Measurements from ENCODE around the gene FOXO3. TPM values are rescaled to one million over a fixed set of nuclear protein-coding genes. Genes with fewer than 3 reads are reported as not detected.

FOXO3 gene
- total RNA-seq, 3 donors from 2014 or later (not counting 1 experiment from before 2014, with no cell fraction given): 43.1 to 70.4 (median 51.3) TPM

DNA sequence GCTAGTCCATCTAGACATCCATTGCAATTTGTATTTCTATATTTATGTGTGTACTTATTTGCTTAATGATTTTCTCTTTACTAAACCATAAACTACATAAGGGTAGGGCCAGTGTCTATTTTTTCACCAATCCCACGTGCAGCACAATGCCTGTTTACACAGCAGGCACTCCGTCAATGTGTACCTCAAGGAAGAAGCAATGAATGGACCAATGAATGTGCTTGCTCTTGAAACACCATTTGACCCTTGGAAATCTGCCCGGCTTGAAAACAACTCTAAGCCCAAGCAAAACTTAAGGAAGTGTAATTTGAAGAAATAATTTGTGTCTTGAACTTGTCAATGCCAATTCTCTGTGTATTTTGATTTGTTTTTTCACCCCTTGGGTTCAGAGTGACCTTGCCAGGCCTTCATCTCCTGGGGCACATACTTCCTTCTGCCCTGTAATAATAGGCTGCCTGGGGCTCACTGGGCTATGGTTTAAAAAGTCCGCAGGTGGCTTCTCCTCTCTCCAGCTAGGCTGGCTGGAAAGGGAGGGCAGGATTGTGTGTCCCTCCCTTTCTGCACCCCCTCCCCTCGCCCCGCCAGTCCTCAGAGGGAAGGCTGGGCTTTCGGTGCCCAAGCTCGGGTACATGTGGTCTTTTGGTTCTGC lies 146.7 kb downstream of the FOXO3 start:
- Mint-ChIP-seq H3K4me1 (peaks cover 5 to 8% of the 10 kb centered on the region in 2 donors), H3K27ac (no peak overlapping the region), H3K36me3 (peaks cover 3% of the 10 kb centered on the region), H3K4me3 (no peak overlapping the region), H3K9me3 (peaks cover 0 to 6% of the 10 kb centered on the region in 2 donors), H3K27me3 (ENCODE audit: low read depth in 2 of 2) (no peaks in the 10 kb centered on the region)
- TF ChIP-seq, protein P1, sequence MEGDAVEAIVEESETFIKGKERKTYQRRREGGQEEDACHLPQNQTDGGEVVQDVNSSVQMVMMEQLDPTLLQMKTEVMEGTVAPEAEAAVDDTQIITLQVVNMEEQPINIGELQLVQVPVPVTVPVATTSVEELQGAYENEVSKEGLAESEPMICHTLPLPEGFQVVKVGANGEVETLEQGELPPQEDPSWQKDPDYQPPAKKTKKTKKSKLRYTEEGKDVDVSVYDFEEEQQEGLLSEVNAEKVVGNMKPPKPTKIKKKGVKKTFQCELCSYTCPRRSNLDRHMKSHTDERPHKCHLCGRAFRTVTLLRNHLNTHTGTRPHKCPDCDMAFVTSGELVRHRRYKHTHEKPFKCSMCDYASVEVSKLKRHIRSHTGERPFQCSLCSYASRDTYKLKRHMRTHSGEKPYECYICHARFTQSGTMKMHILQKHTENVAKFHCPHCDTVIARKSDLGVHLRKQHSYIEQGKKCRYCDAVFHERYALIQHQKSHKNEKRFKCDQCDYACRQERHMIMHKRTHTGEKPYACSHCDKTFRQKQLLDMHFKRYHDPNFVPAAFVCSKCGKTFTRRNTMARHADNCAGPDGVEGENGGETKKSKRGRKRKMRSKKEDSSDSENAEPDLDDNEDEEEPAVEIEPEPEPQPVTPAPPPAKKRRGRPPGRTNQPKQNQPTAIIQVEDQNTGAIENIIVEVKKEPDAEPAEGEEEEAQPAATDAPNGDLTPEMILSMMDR (IDR thresholded peaks at IDR 0.05): no peak
- Histone ChIP-seq H3K9me3 (ENCODE audit: control insufficient read depth, insufficient read depth, low read length) (no peaks in the 10 kb centered on the region), H3K4me3 (ENCODE audit: low read length) (no peak overlapping the region), H3K27ac (ENCODE audit: low read length) (no peak overlapping the region), H3K4me1 (ENCODE audit: control insufficient read depth, insufficient read depth, low read length) (no peaks in the 10 kb centered on the region), H3K27me3 (ENCODE audit: control insufficient read depth, insufficient read depth, low read length) (no peaks in the 10 kb centered on the region), H3K36me3 (ENCODE audit: control insufficient read depth, insufficient read depth, low read length) (no peaks in the 10 kb centered on the region)
- DNase-seq: no peak
- no peak for ATAC-seq
- WGBS (ENCODE audit: insufficient coverage): 94% methylated on average over 8 of the region's 8 CpGs
- intact Hi-C loops (cut with micrococcal nuclease): no loop called here

DNA sequence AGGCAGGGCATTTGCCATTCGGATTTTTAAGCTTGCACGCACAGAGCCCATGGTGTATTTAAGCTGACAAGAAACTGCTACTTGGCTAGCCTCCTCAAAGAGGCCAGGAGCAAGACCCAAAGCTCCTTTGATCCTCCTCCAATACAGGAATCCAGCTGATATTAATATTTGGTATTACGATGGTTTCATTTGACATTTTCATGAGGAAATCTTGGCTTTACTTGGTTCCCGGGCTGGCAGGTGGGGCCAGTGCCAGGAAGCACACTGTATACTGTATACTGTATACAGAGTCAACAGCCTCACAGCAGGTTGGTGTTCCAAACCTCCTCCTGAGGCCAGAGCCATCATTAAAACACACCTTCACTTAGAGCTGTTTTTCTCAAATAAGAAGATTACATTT lies 149.3 kb downstream of the FOXO3 start:
- 81% methylated on average over 4 of the region's 4 CpGs for WGBS (ENCODE audit: insufficient coverage)
- no peaks in the 10 kb centered on the region for H3K27me3 Mint-ChIP-seq (ENCODE audit: low read depth in 2 of 2)

DNA sequence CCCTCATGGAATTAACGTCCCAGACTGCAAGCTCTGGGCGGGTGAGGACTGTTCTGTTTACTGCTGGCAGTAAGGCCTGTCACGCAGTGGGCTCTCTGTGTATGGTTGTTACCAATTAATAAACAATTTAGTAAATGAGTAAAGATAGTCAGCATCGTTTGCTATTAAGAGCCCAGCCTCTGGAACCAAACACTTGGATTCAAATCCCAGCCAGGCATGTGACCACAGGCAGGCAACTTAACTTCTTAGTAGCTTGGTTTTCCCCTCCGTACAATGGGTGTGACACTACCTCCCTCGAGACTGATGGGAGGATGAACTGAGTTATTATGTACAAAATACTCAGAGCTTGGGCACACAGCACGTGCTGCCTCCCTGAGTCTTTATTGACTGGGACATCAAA lies 149.8 kb downstream of the FOXO3 start:
- WGBS (ENCODE audit: insufficient coverage): 87% methylated on average over 7 of the region's 7 CpGs
- DNase-seq (no peak), ATAC-seq (no peak)
- TF ChIP-seq, protein P1 (IDR thresholded peaks at IDR 0.05): no peak
- H3K36me3 ChIP-seq (ENCODE audit: control insufficient read depth, insufficient read depth, low read length): no peaks in the 10 kb centered on the region
- H3K27me3 ChIP-seq (ENCODE audit: control insufficient read depth, insufficient read depth, low read length): no peaks in the 10 kb centered on the region
- no peak overlapping the region for H3K4me3 ChIP-seq (ENCODE audit: low read length)
- no peak overlapping the region for H3K27ac ChIP-seq (ENCODE audit: low read length)
- Mint-ChIP-seq H3K4me3 (no peak overlapping the region), H3K9me3 (no peaks in the 10 kb centered on the region), H3K27me3 (ENCODE audit: low read depth in 2 of 2) (no peaks in the 10 kb centered on the region), H3K36me3 (no peaks in the 10 kb centered on the region), H3K4me1 (peaks cover 12 to 21% of the 10 kb centered on the region in 2 donors), H3K27ac (no peak overlapping the region)
- peaks cover 11% of the 10 kb centered on the region for H3K4me1 ChIP-seq (ENCODE audit: control insufficient read depth, insufficient read depth, low read length)
- H3K9me3 ChIP-seq (ENCODE audit: control insufficient read depth, insufficient read depth, low read length): no peaks in the 10 kb centered on the region
- intact Hi-C loops (cut with micrococcal nuclease): no loop called here

More for the DNA sequence above, 149.3 kb downstream of the FOXO3 start:
- no peaks in the 10 kb centered on the region for H3K36me3 Mint-ChIP-seq
- TF ChIP-seq, protein P1 (IDR thresholded peaks at IDR 0.05): no peak
- no peak overlapping the region for H3K27ac ChIP-seq (ENCODE audit: low read length)
- H3K27ac Mint-ChIP-seq: no peak overlapping the region
- H3K9me3 Mint-ChIP-seq: no peaks in the 10 kb centered on the region
- H3K4me1 Mint-ChIP-seq: peaks cover 12 to 16% of the 10 kb centered on the region in 2 donors
- ATAC-seq: no peak
- H3K4me3 Mint-ChIP-seq: no peak overlapping the region
- H3K27me3 ChIP-seq (ENCODE audit: control insufficient read depth, insufficient read depth, low read length): no peaks in the 10 kb centered on the region
- no peaks in the 10 kb centered on the region for H3K36me3 ChIP-seq (ENCODE audit: control insufficient read depth, insufficient read depth, low read length)
- no peak for DNase-seq
- no peaks in the 10 kb centered on the region for H3K9me3 ChIP-seq (ENCODE audit: control insufficient read depth, insufficient read depth, low read length)
- no peak overlapping the region for H3K4me3 ChIP-seq (ENCODE audit: low read length)
- intact Hi-C loops (cut with micrococcal nuclease): no loop called here
- peaks cover 6% of the 10 kb centered on the region for H3K4me1 ChIP-seq (ENCODE audit: control insufficient read depth, insufficient read depth, low read length)

DNA sequence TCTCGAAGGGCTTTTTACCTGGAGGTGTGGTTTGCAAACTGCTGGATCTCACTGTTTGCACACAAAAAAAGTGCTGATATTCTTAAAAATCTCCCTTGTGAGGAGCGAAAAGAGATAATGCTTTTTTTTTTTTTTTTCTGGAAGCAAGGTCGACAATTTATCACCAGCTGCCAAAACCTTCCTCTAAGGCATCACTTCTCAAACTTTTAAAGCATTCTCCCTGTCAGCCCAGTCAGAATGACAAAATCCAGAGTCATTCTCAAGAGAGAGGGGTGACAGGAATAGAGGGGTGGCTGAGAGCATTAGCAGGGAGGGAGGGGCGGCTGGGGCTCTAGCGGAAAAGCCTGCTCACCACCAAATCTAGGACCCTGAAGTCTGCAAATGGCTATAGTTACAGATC lies 150.4 kb downstream of the FOXO3 start:
- intact Hi-C loops (cut with micrococcal nuclease): no loop called here
- H3K4me1 Mint-ChIP-seq: peaks cover 12 to 25% of the 10 kb centered on the region in 2 donors
- H3K4me3 Mint-ChIP-seq: no peak overlapping the region
- H3K27me3 ChIP-seq (ENCODE audit: control insufficient read depth, insufficient read depth, low read length): no peaks in the 10 kb centered on the region
- peaks cover 16% of the 10 kb centered on the region for H3K4me1 ChIP-seq (ENCODE audit: control insufficient read depth, insufficient read depth, low read length)
- WGBS (ENCODE audit: insufficient coverage): 98% methylated on average over 3 of the region's 5 CpGs
- no peaks in the 10 kb centered on the region for H3K27me3 Mint-ChIP-seq (ENCODE audit: low read depth in 2 of 2)
- TF ChIP-seq, protein P1 (IDR thresholded peaks at IDR 0.05): no peak
- H3K27ac ChIP-seq (ENCODE audit: low read length): no peak overlapping the region
- H3K9me3 Mint-ChIP-seq: no peaks in the 10 kb centered on the region
- H3K36me3 ChIP-seq (ENCODE audit: control insufficient read depth, insufficient read depth, low read length): no peaks in the 10 kb centered on the region
- H3K9me3 ChIP-seq (ENCODE audit: control insufficient read depth, insufficient read depth, low read length): no peaks in the 10 kb centered on the region
- no peak overlapping the region for H3K27ac Mint-ChIP-seq
- ATAC-seq (no peak), DNase-seq (no peak)
- no peak overlapping the region for H3K4me3 ChIP-seq (ENCODE audit: low read length)
- no peaks in the 10 kb centered on the region for H3K36me3 Mint-ChIP-seq
